Measurements from ENCODE around the gene BTN3A1.

- TF ChIP-seq CTCF (IDR thresholded peaks at IDR 0.05 in 2 of 3, conservative IDR thresholded peaks at IDR 0.05 in 1 of 3; ENCODE audit: borderline replicate concordance in 1 of 3, insufficient read depth in 1 of 3, low read depth in 2 of 3, low read length in 2 of 3) (no peak), FOSL1 (IDR thresholded peaks at IDR 0.05; ENCODE audit: low read depth) (no peak), POLR2A (IDR thresholded peaks at IDR 0.05; ENCODE audit: borderline replicate concordance, extremely low read depth, insufficient read depth, insufficient read length) (no peak), RAD21 (IDR thresholded peaks at IDR 0.05; ENCODE audit: low read depth) (no peak), POLR2AphosphoS5 (IDR thresholded peaks at IDR 0.05; ENCODE audit: low read depth, low read length) (no peak), SRF (IDR thresholded peaks at IDR 0.05; ENCODE audit: low read depth) (no peak)
Observed at GRCh38 chr6:26440977-26441358, 38.9 kb downstream of the BTN3A1 start.
